GM06990 (cell line): Measurements from ENCODE around the gene ZNF747.

ENCODE experiments used
- DNase-seq: peaks from one replicate; pipeline ENCODE4 v3.0.0-alpha.2; 2011; ENCODE audit not compliant: insufficient read length; ENCODE audit errors: extremely low read depth
- H3K27me3 ChIP-seq: replicated peaks from 2 replicates; pipeline ENCODE4 v1.6.0; 2011; ENCODE audit warnings: low read length; ENCODE audit not compliant: control insufficient read depth, insufficient read depth
- H3K36me3 ChIP-seq: 2 replicates; pipeline ENCODE4 v1.5.1; 2011; ENCODE audit warnings: low read length; ENCODE audit not compliant: control insufficient read depth, insufficient read depth
- H3K4me3 ChIP-seq: replicated peaks from 2 replicates; pipeline ENCODE4 v1.5.1; 2011; ENCODE audit warnings: low read depth, mild to moderate bottlenecking, control low read depth, low read length
- TF ChIP-seq, protein P1 (sequence below): IDR thresholded peaks from 2 replicates; pipeline ENCODE4 v1.5.1; 2011; ENCODE audit warnings: low read length, control low read depth, mild to moderate bottlenecking, inconsistent platforms; ENCODE audit not compliant: insufficient read depth, poor library complexity, severe bottlenecking

ZNF747 gene

DNA sequence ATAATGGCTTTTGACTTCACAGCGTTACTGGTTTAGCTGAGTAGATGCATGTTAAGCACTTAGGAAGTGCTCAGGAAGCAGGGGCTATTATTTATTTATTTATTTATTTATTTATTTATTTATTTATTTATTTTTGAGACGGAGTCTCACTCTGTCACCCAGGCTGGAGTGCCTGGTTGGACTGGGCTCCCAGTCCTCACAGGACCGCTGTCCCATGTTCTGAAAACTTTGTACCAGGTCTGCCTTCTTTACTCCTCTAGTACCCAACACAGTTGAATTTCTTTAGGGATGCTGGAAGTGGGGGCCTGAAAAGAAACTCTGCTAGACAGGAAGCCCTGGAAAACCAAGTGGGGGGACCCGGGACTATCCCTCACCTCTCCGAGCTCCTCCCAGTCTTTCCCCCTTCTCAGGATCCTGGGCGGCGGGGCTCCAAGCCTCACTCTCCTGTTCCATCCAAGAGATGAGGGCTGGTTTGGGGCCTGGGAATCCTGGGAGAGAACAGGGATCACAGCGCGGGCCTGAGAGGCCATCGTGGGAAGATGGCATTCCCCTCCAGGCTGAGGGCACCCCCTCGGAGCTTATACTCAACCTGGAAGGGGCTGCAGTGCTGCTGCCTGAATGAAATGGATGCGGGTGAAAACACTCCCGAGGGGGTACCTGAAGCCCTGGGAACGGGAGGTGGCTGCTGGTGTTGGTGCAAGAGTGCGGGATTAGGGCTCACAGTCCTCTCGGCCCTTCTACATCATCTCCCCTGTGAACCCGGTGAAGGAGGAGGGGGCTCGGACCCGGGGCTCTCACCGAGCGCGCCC is 36.2 kb upstream of the ZNF747 start:
- peak overlapping the region; percentile 65 for H3K4me3 ChIP-seq
- no peak for DNase-seq
- TF ChIP-seq, protein P1, sequence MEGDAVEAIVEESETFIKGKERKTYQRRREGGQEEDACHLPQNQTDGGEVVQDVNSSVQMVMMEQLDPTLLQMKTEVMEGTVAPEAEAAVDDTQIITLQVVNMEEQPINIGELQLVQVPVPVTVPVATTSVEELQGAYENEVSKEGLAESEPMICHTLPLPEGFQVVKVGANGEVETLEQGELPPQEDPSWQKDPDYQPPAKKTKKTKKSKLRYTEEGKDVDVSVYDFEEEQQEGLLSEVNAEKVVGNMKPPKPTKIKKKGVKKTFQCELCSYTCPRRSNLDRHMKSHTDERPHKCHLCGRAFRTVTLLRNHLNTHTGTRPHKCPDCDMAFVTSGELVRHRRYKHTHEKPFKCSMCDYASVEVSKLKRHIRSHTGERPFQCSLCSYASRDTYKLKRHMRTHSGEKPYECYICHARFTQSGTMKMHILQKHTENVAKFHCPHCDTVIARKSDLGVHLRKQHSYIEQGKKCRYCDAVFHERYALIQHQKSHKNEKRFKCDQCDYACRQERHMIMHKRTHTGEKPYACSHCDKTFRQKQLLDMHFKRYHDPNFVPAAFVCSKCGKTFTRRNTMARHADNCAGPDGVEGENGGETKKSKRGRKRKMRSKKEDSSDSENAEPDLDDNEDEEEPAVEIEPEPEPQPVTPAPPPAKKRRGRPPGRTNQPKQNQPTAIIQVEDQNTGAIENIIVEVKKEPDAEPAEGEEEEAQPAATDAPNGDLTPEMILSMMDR, result no peak
- H3K27me3 ChIP-seq, result no peaks in the 10 kb centered on the region
- H3K36me3 ChIP-seq, result no peaks in the 10 kb centered on the region; the same call in 1 of the 2 replicates

DNA sequence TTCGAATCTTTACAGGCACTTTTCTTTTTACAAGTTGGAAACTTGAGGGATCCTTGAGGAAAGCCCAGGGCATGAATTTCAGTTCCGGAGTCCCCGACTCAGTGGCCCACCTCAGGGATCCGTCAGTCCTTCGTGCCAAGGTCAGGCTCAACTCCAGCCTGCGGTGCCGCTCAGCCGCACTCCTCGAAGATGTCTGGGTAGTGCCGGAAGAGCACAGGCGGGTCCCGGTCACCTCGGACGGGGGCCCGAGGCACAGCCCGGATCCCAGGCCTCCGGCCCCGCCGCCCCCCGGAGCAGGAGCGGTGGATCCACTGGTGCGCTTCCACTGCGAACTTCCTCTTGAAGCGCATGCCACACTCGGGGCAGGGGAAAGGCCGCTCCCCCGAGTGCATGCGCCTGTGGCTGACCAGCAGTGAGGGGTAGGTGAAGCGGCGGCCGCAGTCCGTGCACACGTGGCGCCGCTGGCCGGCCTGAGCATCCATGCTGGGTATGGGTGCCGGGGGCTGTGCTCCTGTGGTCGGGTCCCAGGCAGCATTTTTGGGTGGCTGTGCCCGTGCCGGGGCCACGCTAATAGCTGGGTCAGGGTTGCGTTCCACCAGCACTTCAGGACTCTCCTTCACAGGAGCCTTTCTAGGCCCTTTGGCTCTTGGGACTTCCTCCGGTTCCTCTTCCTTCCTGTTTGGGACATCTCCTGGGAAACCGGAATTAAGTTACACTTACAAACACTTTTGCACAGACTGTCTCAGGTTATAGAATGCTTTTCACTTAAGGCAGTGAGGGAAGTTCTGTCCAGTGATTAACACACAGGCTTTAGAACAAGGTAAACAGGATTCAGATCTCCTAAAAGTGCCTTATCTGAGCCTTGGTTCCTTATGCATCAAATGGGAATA is 35.3 kb upstream of the ZNF747 start:
- no peak for DNase-seq
- TF ChIP-seq, protein P1, result no peak
- Histone ChIP-seq H3K27me3 (no peaks in the 10 kb centered on the region), H3K36me3 (no peaks in the 10 kb centered on the region; the same call in 1 of the 2 replicates), H3K4me3 (no peak overlapping the region)

DNA sequence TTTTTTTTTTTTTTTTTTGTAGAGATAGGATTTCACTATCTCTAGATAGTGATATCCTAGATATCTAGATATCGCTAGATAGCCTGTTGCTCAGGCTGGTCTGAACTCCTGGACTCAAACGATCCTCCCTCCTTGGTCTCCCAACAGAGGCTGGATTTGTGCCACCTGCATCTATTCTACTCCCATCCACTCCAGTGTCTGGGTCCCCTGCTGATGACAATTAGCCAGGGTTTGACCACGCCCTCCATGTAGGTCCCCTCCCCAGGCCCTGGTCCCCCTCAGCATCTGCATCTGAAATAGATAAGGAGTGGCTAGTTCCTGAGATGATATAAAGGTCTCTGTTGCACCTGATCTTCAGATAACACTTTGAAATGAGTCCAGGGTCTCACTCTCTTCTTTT is 34.6 kb upstream of the ZNF747 start:
- Histone ChIP-seq H3K36me3 (no peaks in the 10 kb centered on the region; the same call in 1 of the 2 replicates), H3K27me3 (no peaks in the 10 kb centered on the region), H3K4me3 (no peak overlapping the region)
- TF ChIP-seq, protein P1, result no peak
- no peak for DNase-seq

DNA sequence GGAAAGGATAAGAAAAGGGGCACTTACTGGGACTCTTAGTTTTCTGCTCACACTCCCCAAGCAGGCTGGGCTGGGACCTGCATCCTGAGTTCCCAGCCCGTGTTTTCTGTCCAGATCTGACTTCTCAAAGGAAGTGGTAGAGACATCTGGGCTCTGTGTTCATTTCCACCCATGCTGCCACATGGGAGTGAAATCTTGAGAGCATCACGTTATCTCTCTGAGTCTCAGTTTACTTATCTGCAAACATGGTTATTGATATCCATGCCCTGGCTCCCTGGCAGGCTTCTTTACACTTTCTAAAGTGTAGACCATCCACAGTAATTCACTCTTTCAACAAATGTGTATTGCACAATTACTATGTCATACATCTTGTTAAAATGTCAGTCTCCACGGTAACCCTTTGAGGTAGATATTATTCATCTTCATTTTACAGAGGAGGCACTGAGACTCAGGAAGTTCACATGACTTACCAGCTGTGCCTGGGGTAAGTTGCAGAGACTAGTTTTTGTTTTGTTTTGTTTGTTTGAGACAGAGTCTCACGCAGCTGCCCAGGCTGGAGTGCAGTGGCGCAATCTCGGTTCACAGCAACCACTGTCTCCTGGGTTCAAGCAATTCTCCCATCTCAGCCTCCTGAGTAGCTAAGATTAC is 33.5 kb upstream of the ZNF747 start:
- no peak for DNase-seq
- Histone ChIP-seq H3K4me3 (no peak overlapping the region), H3K27me3 (no peaks in the 10 kb centered on the region), H3K36me3 (no peaks in the 10 kb centered on the region; the same call in 1 of the 2 replicates)
- TF ChIP-seq, protein P1, result no peak

DNA sequence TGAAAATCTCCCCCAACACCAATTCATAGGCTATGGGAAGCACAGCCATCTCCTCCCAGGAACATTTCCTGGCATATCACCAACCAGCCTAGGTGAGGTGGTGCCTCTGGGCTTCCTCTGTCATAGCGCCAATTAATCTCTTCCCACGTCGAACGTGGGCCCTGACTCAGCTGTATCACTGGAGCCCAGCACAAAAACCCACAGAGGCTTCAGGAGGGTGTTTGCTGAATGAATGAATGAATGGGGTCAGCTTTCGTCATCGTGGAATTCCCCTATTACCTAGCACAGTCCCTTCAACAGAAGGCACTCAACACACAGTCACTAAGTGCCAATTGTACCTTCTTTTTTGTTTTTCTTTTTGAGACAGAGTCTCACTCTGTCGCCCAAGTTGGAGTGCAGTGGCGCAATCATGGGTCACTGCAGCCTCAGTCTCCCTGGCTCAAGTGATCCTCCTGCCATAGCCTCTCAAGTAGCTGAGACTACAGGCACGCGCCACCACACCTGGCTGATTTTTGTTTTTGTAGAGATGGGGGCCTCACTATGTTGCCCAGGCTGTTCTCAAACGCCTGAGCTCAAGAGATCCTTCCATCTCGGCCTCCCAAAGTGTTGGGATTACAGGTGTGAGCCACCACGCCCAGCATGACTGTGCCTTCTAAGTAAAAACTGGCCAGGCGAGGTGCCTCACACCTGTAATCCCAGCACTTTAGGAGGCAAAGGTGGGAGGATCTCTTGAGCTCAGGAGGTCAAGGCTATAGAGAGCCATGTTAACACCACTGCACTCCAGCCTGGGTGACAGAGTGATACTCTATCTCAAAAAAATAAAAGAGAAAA is 32.7 kb upstream of the ZNF747 start:
- TF ChIP-seq, protein P1, result no peak
- Histone ChIP-seq H3K27me3 (no peaks in the 10 kb centered on the region), H3K4me3 (no peak overlapping the region), H3K36me3 (no peaks in the 10 kb centered on the region; the same call in 1 of the 2 replicates)
- no peak for DNase-seq
